HEK293 (cell line): Measurements from ENCODE around the gene ZNF560.

ENCODE experiments used
- CTCF ChIA-PET: fragments of 350-600 bp; formaldehyde crosslinking; extraction: SDS; loops from one replicate; lab custom pipeline; 2021; ENCODE audit warnings: antibody characterized with exemption; lab: Yijun Ruan, JAX
- POLR2A ChIA-PET: fragments of 300-600 bp; formaldehyde crosslinking; extraction: SDS; loops from one replicate; lab custom pipeline; 2020; ENCODE audit warnings: antibody characterized with exemption, inconsistent platforms; lab: Yijun Ruan, JAX
- H3K27ac ChIP-seq: fragments of 200-500 bp; sonication (Bioruptor generic); 2 replicates; pipeline ENCODE4 v1.5.1; 2014; ENCODE audit warnings: low read depth, low read length, control low read depth, inconsistent platforms; ENCODE audit errors: extremely low read depth
- H3K36me3 ChIP-seq, 2 experiments: fragments of 200-500 bp in 1 of 2; sonication (Bioruptor generic) in 1 of 2; 1 replicate in 1 of 2; 2 replicates in 1 of 2; pipeline ENCODE4 v1.5.1; 2014 to 2017; ENCODE audit warnings: inconsistent platforms in 2 of 2, low read length in 2 of 2; ENCODE audit not compliant: control insufficient read depth in 2 of 2, insufficient read depth in 1 of 2
- H3K4me1 ChIP-seq: fragments of 200-500 bp; sonication (Bioruptor generic); 2 replicates; pipeline ENCODE4 v1.5.1; 2014; ENCODE audit warnings: mild to moderate bottlenecking, low read length, inconsistent platforms; ENCODE audit not compliant: control insufficient read depth, insufficient read depth
- H3K4me3 ChIP-seq: 2 replicates; pipeline ENCODE4 v1.5.1; 2011; ENCODE audit warnings: low read depth, mild to moderate bottlenecking, control low read depth, low read length, moderate library complexity
- H3K9me3 ChIP-seq: fragments of 200-500 bp; sonication (Bioruptor generic); 2 replicates; pipeline ENCODE4 v1.5.1; 2014; ENCODE audit warnings: low read depth, low read length, inconsistent platforms; ENCODE audit not compliant: control insufficient read depth, insufficient read depth
- BCL11A ChIP-seq: fragments of 450-650 bp; formaldehyde crosslinking; IDR thresholded peaks from 2 replicates; pipeline ENCODE4 v1.5.1; 2016; ENCODE audit warnings: low read depth, missing biosample characterization, missing genetic modification characterization
- ELK4 ChIP-seq: IDR thresholded peaks from 2 replicates; pipeline ENCODE4 v1.6.1; 2011; ENCODE audit warnings: mild to moderate bottlenecking, low read depth, low read length, borderline replicate concordance
- GLIS1 ChIP-seq: fragments of 450-650 bp; formaldehyde crosslinking; IDR thresholded peaks from 2 replicates; pipeline ENCODE4 v1.5.1; 2016; ENCODE audit warnings: missing biosample characterization, missing genetic modification characterization
- MEIS1 ChIP-seq: sonication (generic); formaldehyde crosslinking; IDR thresholded peaks from 2 replicates; pipeline ENCODE4 v1.8.1; 2022; ENCODE audit warnings: missing genetic modification reagents, mild to moderate bottlenecking, borderline replicate concordance
- REST ChIP-seq: fragments of 450-650 bp; formaldehyde crosslinking; IDR thresholded peaks from 2 replicates; pipeline ENCODE4 v1.5.1; 2016; ENCODE audit warnings: missing biosample characterization, missing genetic modification characterization
- SALL2 ChIP-seq: fragments of 450-650 bp; formaldehyde crosslinking; IDR thresholded peaks from 2 replicates; pipeline ENCODE4 v1.5.0; 2017; ENCODE audit warnings: missing biosample characterization, mild to moderate bottlenecking, missing genetic modification characterization, borderline replicate concordance
- ZBTB26 ChIP-seq: fragments of 450-650 bp; formaldehyde crosslinking; optimal IDR thresholded peaks from 2 replicates; pipeline ENCODE3; 2016; ENCODE audit warnings: missing biosample characterization, mild to moderate bottlenecking, missing genetic modification characterization
- ZEB2 ChIP-seq: fragments of 450-650 bp; formaldehyde crosslinking; IDR thresholded peaks from 2 replicates; pipeline ENCODE4 v1.5.1; 2016; ENCODE audit warnings: missing biosample characterization, missing genetic modification characterization
- ZNF121 ChIP-seq: fragments of 450-650 bp; formaldehyde crosslinking; IDR thresholded peaks from 2 replicates; pipeline ENCODE4 v1.5.1; 2016; ENCODE audit warnings: missing biosample characterization, missing genetic modification characterization
- ZNF133 ChIP-seq: fragments of 450-650 bp; formaldehyde crosslinking; IDR thresholded peaks from 2 replicates; pipeline ENCODE4 v1.5.1; 2016; ENCODE audit warnings: missing biosample characterization, missing genetic modification characterization
- ZNF221 ChIP-seq: fragments of 450-650 bp; formaldehyde crosslinking; IDR thresholded peaks from 2 replicates; pipeline ENCODE4 v1.5.1; 2017; ENCODE audit warnings: missing biosample characterization, missing genetic modification characterization, borderline replicate concordance
- ZNF26 ChIP-seq: fragments of 450-650 bp; formaldehyde crosslinking; IDR thresholded peaks from 2 replicates; pipeline ENCODE4 v1.5.1; 2016; ENCODE audit warnings: missing biosample characterization, missing genetic modification characterization
- ZNF302 ChIP-seq: fragments of 450-650 bp; formaldehyde crosslinking; IDR thresholded peaks from 2 replicates; pipeline ENCODE4 v1.5.1; 2016; ENCODE audit warnings: missing biosample characterization, missing genetic modification characterization, low read depth
- ZNF324 ChIP-seq: fragments of 450-650 bp; formaldehyde crosslinking; IDR thresholded peaks from 2 replicates; pipeline ENCODE4 v1.5.1; 2016; ENCODE audit warnings: missing biosample characterization, missing genetic modification characterization
- ZNF37A ChIP-seq: fragments of 450-650 bp; IDR thresholded peaks from 2 replicates; pipeline ENCODE4 v1.5.1; 2018; ENCODE audit warnings: missing biosample characterization, missing genetic modification characterization
- ZNF580 ChIP-seq: fragments of 450-650 bp; formaldehyde crosslinking; IDR thresholded peaks from 2 replicates; pipeline ENCODE4 v1.5.1; 2016; ENCODE audit warnings: missing biosample characterization, missing genetic modification characterization
- ZNF645 ChIP-seq: fragments of 450-650 bp; formaldehyde crosslinking; IDR thresholded peaks from 2 replicates; pipeline ENCODE4; 2016; ENCODE audit warnings: missing biosample characterization, missing genetic modification characterization
- ZNF785 ChIP-seq: fragments of 450-650 bp; formaldehyde crosslinking; IDR thresholded peaks from 2 replicates; pipeline ENCODE4 v1.5.1; 2016; ENCODE audit warnings: missing biosample characterization, missing genetic modification characterization
- ZSCAN18 ChIP-seq: fragments of 450-650 bp; formaldehyde crosslinking; IDR thresholded peaks from 2 replicates; pipeline ENCODE4 v1.5.1; 2016; ENCODE audit warnings: missing biosample characterization, missing genetic modification characterization
- ZSCAN5A ChIP-seq: fragments of 450-650 bp; formaldehyde crosslinking; IDR thresholded peaks from 2 replicates; pipeline ENCODE4 v1.5.1; 2016; ENCODE audit warnings: missing biosample characterization, missing genetic modification characterization

Gene ZNF560

GRCh38 chr19:9436358-9436757 is 62.1 kb downstream of the ZNF560 start (continued):
- no peak for TF ChIP-seq BCL11A (tag by site-specific recombination)
- TF ChIP-seq GLIS1 (tag by site-specific recombination): no peak
- no peak for TF ChIP-seq ZNF26 (tag by site-specific recombination)
- no peak for TF ChIP-seq ZNF37A (tag by site-specific recombination)
- no peak for TF ChIP-seq ZNF785 (tag by site-specific recombination)
- TF ChIP-seq MEIS1 (CRISPR knock-in tag): no peak

GRCh38 chr19:9435279-9436268 is 62.8 kb downstream of the ZNF560 start, which contains the start of gene ZNF266:
Gene ZNF266, minus strand, starts transcription at chr19:9435573. Its CDS starts 15,484 bp downstream, at chr19:9420089.
- Histone ChIP-seq H3K9me3 (no peaks in the 10 kb centered on the region), H3K4me3 (peak within 1 kb of the TSS; percentile 95), H3K4me1 (no peaks in the 10 kb centered on the region), H3K36me3 (peaks cover 17 to 36% of the 10 kb centered on the region in 2 experiments), H3K27ac (peak within 1 kb of the TSS; percentile 59)
- POLR2A ChIA-PET: interaction anchor here (0.6 to 1.0 kb wide), 2 partner anchors 111 to 112 kb away, joined by 4 to 9 read pairs; partner anchors contain the start of gene ZNF559
- CTCF ChIA-PET: interaction anchor here (0.7 to 0.8 kb wide), 2 partner anchors 19 to 238 kb away, joined by 3 to 4 read pairs; no protein-coding TSS in a partner anchor
- no peak for TF ChIP-seq ZNF221
- no peak for TF ChIP-seq ZNF645 (tag by site-specific recombination)
- TF ChIP-seq ZNF133 (tag by site-specific recombination): no peak
- TF ChIP-seq ZNF580: no peak
- no peak for TF ChIP-seq ZNF121 (tag by site-specific recombination)
- TF ChIP-seq ZNF302 (tag by site-specific recombination): no peak
- no peak for TF ChIP-seq ZSCAN18 (tag by site-specific recombination)
- TF ChIP-seq ZEB2: 0 out of 2 replicates have a peak, but pooled peaks have one; percentile 24
- TF ChIP-seq SALL2 (tag by site-specific recombination): no peak
- TF ChIP-seq REST: no peak
- TF ChIP-seq ZBTB26 (tag by site-specific recombination): peak; percentile 59
- no peak for TF ChIP-seq ZSCAN5A (tag by site-specific recombination)
- no peak for TF ChIP-seq ZNF324 (tag by site-specific recombination)
- no peak for TF ChIP-seq ELK4
